Measurements from ENCODE around the gene AGGF1. TPM values are rescaled to one million over a fixed set of nuclear protein-coding genes. Genes with fewer than 3 reads are reported as not detected.
"Not testable (repeated sequence)": the region's sequence is repeated elsewhere in the genome, so short reads cannot be mapped to it uniquely, and the experiment has no call there.

Gene AGGF1
- polyA plus RNA-seq, 1 donor from 2014 or later = 41.2 TPM

DNA sequence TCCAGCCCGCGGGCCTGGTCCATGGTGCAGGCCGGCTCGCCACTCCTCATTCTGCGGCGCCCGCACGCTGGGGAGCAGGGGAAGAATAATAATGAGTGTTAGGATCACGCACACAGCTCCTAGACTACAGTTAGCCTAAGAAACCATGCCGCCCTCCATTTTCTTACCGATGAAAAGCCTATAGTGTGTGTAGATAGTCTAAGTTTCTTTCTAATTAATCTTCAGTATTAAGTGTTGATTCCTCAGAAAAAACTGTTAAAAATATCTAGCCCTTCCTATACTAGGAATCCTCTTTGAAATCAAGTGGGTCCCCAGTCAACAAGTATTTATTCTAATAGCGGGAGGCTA lies 47.6 kb downstream of the AGGF1 start:
- no peak overlapping the region for H3K9ac ChIP-seq (ENCODE audit: low read length)
- no peaks in the 10 kb centered on the region for H3K79me2 ChIP-seq (replicated peaks; ENCODE audit: insufficient read depth, low read length)
- H3F3A ChIP-seq (ENCODE audit: insufficient read depth, low read length, poor library complexity, severe bottlenecking) = no peaks in the 10 kb centered on the region
- H3K9me2 ChIP-seq (ENCODE audit: insufficient read depth, low read length) = no peaks in the 10 kb centered on the region
- no peak overlapping the region for H3K27ac ChIP-seq (ENCODE audit: low read length)
- H2AFZ ChIP-seq (ENCODE audit: low read depth, low read length) = no peak overlapping the region
- no peak overlapping the region for H3K4me3 ChIP-seq (ENCODE audit: low read length)
- no peaks in the 10 kb centered on the region for H3K9me3 ChIP-seq (ENCODE audit: low read length)
- no peak for TF ChIP-seq TAF1 (IDR thresholded peaks at IDR 0.05; ENCODE audit: low read depth)
- TF ChIP-seq EZH2 (IDR thresholded peaks at IDR 0.05; ENCODE audit: borderline replicate concordance, insufficient read depth, low read length, poor library complexity, severe bottlenecking) = no peak
- no peak for TF ChIP-seq RAD21 (conservative IDR thresholded peaks at IDR 0.05)
- no peak for TF ChIP-seq SMC3 (conservative IDR thresholded peaks at IDR 0.05; ENCODE audit: poor library complexity)
- no peak for TF ChIP-seq EP300 (conservative IDR thresholded peaks at IDR 0.05; ENCODE audit: poor library complexity, severe bottlenecking)
- TF ChIP-seq CTCF (IDR thresholded peaks at IDR 0.05; ENCODE audit: poor library complexity, severe bottlenecking) = no peak
- no peak for TF ChIP-seq POLR2AphosphoS5 (IDR thresholded peaks at IDR 0.05)
- no peak for TF ChIP-seq MXI1 (conservative IDR thresholded peaks at IDR 0.05; ENCODE audit: poor library complexity, severe bottlenecking)
- TF ChIP-seq, protein P1, sequence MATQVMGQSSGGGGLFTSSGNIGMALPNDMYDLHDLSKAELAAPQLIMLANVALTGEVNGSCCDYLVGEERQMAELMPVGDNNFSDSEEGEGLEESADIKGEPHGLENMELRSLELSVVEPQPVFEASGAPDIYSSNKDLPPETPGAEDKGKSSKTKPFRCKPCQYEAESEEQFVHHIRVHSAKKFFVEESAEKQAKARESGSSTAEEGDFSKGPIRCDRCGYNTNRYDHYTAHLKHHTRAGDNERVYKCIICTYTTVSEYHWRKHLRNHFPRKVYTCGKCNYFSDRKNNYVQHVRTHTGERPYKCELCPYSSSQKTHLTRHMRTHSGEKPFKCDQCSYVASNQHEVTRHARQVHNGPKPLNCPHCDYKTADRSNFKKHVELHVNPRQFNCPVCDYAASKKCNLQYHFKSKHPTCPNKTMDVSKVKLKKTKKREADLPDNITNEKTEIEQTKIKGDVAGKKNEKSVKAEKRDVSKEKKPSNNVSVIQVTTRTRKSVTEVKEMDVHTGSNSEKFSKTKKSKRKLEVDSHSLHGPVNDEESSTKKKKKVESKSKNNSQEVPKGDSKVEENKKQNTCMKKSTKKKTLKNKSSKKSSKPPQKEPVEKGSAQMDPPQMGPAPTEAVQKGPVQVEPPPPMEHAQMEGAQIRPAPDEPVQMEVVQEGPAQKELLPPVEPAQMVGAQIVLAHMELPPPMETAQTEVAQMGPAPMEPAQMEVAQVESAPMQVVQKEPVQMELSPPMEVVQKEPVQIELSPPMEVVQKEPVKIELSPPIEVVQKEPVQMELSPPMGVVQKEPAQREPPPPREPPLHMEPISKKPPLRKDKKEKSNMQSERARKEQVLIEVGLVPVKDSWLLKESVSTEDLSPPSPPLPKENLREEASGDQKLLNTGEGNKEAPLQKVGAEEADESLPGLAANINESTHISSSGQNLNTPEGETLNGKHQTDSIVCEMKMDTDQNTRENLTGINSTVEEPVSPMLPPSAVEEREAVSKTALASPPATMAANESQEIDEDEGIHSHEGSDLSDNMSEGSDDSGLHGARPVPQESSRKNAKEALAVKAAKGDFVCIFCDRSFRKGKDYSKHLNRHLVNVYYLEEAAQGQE (IDR thresholded peaks at IDR 0.05; ENCODE audit: borderline replicate concordance) = no peak
- peaks cover 8% of the 10 kb centered on the region for H3K27me3 ChIP-seq (ENCODE audit: insufficient read depth, low read depth, low read length)
- no peak overlapping the region for H3K4me2 ChIP-seq (ENCODE audit: low read length)
- no peaks in the 10 kb centered on the region for H3K36me3 ChIP-seq (ENCODE audit: insufficient read depth, low read length)
- no peaks in the 10 kb centered on the region for H4K20me1 ChIP-seq (ENCODE audit: insufficient read depth)

GRCh38 chr5:77080479-77080878 lies 50.3 kb downstream of the AGGF1 start:
- not testable (repeated sequence) for H3K4me3 ChIP-seq (ENCODE audit: low read length); H3K4me2 ChIP-seq (ENCODE audit: low read length); H2AFZ ChIP-seq (ENCODE audit: low read depth, low read length); H3K27me3 ChIP-seq (ENCODE audit: insufficient read depth, low read depth, low read length); H3K79me2 ChIP-seq (replicated peaks; ENCODE audit: insufficient read depth, low read length); H3K27ac ChIP-seq (ENCODE audit: low read length); H3K9me3 ChIP-seq (ENCODE audit: low read length); H4K20me1 ChIP-seq (ENCODE audit: insufficient read depth); H3F3A ChIP-seq (ENCODE audit: insufficient read depth, low read length, poor library complexity, severe bottlenecking); H3K36me3 ChIP-seq (ENCODE audit: insufficient read depth, low read length); H3K9me2 ChIP-seq (ENCODE audit: insufficient read depth, low read length); H3K9ac ChIP-seq (ENCODE audit: low read length)

GRCh38 chr5:77080905-77081304 lies 50.7 kb downstream of the AGGF1 start:
- Histone ChIP-seq H3K4me3 (ENCODE audit: low read length) (no peak overlapping the region), H4K20me1 (ENCODE audit: insufficient read depth) (no peaks in the 10 kb centered on the region), H3K9me3 (ENCODE audit: low read length) (peaks cover 6% of the 10 kb centered on the region), H3K9me2 (ENCODE audit: insufficient read depth, low read length) (no peaks in the 10 kb centered on the region), H3K36me3 (ENCODE audit: insufficient read depth, low read length) (peaks cover 6% of the 10 kb centered on the region), H3K79me2 (replicated peaks; ENCODE audit: insufficient read depth, low read length) (peaks cover 8% of the 10 kb centered on the region), H3F3A (ENCODE audit: insufficient read depth, low read length, poor library complexity, severe bottlenecking) (no peaks in the 10 kb centered on the region), H3K9ac (ENCODE audit: low read length) (no peak overlapping the region), H2AFZ (ENCODE audit: low read depth, low read length) (no peak overlapping the region), H3K27me3 (ENCODE audit: insufficient read depth, low read depth, low read length) (peaks cover 8% of the 10 kb centered on the region), H3K27ac (ENCODE audit: low read length) (no peak overlapping the region), H3K4me2 (ENCODE audit: low read length) (no peak overlapping the region)
- TF ChIP-seq EZH2 (IDR thresholded peaks at IDR 0.05; ENCODE audit: borderline replicate concordance, insufficient read depth, low read length, poor library complexity, severe bottlenecking) = no peak
- TF ChIP-seq RAD21 (conservative IDR thresholded peaks at IDR 0.05) = no peak
- TF ChIP-seq TAF1 (IDR thresholded peaks at IDR 0.05; ENCODE audit: low read depth) = no peak
- no peak for TF ChIP-seq EP300 (conservative IDR thresholded peaks at IDR 0.05; ENCODE audit: poor library complexity, severe bottlenecking)
- no peak for TF ChIP-seq POLR2AphosphoS5 (IDR thresholded peaks at IDR 0.05)
- no peak for TF ChIP-seq MXI1 (conservative IDR thresholded peaks at IDR 0.05; ENCODE audit: poor library complexity, severe bottlenecking)
- TF ChIP-seq, protein P1 (IDR thresholded peaks at IDR 0.05; ENCODE audit: borderline replicate concordance) = no peak
- no peak for TF ChIP-seq SMC3 (conservative IDR thresholded peaks at IDR 0.05; ENCODE audit: poor library complexity)
- TF ChIP-seq CTCF (IDR thresholded peaks at IDR 0.05; ENCODE audit: poor library complexity, severe bottlenecking) = no peak

Measured in neural cell (in vitro differentiated cells).